HG02970 (cell line): ENCODE data around the gene TPD52L1.

Experiments
- ATAC-seq: cut with Tn5 transposase; IDR thresholded peaks from one replicate; pipeline ENCODE4 v1.9.1; 2021; ENCODE audit warnings: mild to moderate bottlenecking, moderate library complexity, moderate number of reproducible peaks; ENCODE audit not compliant: unreplicated experiment, low FRiP score

The TPD52L1 gene

GRCh38 chr6:125231574-125232343 is 78.2 kb downstream of the TPD52L1 start:
- no peak for ATAC-seq

- ATAC-seq: no peak
These were observed 78.9 kb downstream of the TPD52L1 start for GRCh38 chr6:125232466-125232865.

DNA sequence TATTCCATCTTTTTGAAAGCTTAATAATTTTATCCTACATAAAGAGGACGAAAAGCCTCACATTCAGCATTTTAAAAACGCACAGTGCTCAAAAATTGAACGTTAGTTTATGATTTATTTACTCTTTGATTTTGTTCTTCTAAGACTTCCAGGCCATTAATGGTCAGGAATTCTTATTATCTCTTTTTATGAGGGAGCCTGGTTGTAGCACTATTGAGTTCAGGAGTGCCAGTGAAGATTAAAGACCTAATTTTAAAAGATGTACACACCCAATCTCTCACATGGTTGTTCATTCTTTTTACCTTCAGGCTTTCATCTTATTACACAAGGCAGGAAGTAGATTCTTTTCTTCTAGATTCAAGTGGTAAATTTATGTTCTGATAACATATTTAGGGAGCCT is 79.6 kb downstream of the TPD52L1 start:
- ATAC-seq: no peak

GRCh38 chr6:125236536-125237327 is 83.2 kb downstream of the TPD52L1 start:
- no peak for ATAC-seq

DNA sequence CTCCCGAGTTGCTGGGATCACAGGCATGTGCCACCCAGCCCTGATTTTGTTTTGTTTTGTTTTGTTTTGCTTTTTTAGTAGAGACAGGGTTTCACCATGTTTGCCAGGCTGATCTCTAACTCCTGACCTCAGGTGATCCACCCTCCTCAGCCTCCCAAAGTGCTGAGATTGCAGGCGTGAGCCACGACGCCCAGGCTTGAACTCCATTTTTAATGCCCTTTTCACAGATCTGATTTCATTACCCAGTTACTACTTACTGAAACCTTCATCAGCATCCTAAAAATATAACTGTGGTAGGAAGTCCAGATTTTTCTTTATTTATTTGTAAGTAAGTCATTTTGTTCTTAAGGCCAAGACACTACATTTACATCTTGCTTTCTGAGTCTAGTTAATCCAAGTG is 84.2 kb downstream of the TPD52L1 start:
- no peak for ATAC-seq

DNA sequence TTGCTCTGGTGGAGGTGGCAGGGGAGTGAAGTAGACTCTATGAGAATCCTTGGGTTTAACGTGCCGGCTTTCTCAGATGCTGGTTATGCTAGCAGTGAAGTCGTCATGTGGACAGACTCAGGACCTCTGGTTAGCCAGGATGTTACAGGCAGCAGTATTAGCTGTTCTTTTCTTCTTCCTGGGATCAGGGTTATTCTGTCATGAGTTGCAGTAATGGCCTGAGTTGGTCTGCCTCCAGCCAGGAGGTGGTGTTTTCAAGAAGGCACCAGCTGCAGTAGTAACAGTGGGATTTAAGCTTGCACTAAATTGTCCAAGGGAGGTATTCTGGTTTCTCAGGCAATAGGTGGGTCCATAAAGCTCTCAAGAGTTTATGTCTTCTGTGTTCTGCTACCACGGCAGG is 91.5 kb downstream of the TPD52L1 start:
- ATAC-seq: no peak

DNA sequence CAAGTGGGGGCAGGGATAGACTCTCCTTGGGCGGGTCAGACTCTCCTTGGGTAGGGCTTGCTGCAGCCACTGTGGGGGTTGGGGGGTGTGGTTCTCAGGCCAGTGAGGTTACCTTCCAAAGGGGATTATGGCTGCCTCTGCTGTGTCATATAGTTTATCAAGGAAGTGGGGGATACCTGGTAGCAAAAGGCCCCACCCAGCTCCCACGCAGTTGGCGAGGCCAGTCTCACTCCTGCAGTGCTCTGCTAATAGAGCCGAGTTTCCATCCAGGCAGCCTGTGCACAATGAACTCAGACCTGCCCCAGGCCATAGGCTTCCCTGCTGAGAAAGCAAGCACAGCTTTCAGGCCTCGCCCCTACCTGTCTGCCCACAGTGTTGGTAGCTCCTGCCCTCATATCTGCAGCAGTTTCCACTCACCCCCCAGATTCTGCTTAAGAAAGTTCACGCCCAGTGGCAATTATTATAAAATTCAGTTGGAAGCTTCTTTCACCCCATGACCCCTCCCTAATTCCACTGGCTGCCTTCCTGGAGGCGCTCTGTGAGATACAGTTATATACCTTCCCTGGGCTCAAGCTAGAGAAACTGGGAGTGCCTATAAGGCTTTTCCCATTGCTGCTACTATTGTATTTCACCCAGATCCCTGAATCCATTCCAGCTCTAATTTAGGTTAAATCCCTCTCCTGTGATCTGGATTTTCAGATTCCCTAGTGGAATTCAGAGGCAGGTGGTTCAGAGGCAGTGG is 92.1 kb downstream of the TPD52L1 start:
- ATAC-seq: no peak

GRCh38 chr6:125246566-125246965 is 93.0 kb downstream of the TPD52L1 start:
- no peak for ATAC-seq

- ATAC-seq: no peak
These were observed 94.6 kb downstream of the TPD52L1 start for GRCh38 chr6:125248136-125248535.

DNA sequence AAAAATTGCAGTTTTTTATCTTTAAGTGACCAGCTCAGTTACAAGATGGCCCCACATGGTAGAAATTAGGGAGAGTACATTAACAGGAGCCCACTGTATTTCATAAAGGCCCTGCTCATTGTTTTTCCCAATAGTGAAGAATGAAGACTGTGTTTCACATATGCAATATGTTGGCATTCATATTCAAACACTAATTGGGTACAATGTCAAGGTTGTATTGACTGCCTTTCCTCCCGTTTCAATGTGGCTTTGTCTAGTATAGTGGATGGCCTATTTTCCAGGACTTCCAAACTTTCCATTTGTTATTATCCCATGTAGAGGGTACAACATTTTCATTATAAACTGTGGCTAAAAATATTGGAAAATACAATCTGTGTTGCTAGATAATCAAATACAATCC is 96.9 kb downstream of the TPD52L1 start:
- ATAC-seq: no peak

- ATAC-seq: no peak
These were observed 98.1 kb downstream of the TPD52L1 start for GRCh38 chr6:125251516-125252220.

- no peak for ATAC-seq
These were observed 99.3 kb downstream of the TPD52L1 start for GRCh38 chr6:125252891-125253290.

- ATAC-seq: no peak
These were observed 100.3 kb downstream of the TPD52L1 start for GRCh38 chr6:125253881-125254280.

- ATAC-seq: no peak
These were observed 100.7 kb downstream of the TPD52L1 start for GRCh38 chr6:125254321-125254720.

- ATAC-seq: no peak
These were observed 101.6 kb downstream of the TPD52L1 start for GRCh38 chr6:125255201-125255600.

GRCh38 chr6:125257351-125257750 is 103.8 kb downstream of the TPD52L1 start:
- ATAC-seq: no peak

DNA sequence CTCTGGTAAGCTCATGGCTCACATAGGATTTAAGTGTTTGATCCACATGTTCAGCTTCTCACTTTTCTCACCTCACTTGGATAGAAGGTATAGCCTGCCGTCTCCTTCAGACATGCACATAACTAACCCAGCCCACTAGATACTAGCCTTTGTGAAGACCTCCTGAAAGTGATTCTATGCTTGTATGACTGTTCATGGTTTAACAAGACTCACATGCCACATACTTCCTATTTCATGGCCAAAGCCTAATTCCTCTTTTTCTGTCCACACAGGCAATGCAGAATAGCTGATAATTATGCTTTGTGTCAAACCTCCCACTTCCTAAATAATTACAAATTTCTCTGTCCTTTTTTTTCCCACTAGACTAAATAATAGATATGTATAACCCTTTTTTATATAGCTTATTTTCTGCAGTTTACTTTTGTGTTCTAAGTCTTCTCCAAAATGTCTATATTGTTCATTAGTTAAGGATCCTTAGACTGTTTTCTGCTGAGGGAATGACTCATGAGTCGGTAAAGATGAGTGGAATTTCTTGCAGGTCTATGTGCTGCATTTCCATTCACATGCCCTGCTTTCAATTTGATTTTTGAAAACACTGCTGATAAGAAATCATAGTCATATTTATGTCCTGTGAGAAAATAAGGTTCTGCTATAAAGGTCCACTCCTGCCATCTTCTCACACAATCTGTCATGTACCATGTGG is 105.2 kb downstream of the TPD52L1 start:
- no peak for ATAC-seq

DNA sequence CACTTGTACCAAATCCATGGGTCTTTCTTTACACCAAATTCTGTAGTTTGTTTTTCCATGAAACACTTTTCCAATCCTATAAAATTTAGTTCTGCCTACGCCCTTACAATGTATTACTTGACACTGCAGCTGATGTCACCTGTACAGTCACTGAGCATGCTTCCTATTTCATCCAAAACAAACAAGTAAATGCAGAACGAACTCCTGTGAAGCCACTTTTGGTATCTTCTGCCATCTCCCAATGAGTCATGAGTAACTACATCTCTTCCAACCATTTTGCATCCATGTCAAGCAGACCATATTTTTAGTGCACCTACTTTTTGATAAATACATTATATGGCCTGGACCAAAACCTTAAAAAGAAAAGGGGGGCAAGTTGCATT is 105.8 kb downstream of the TPD52L1 start:
- ATAC-seq: no peak

GRCh38 chr6:125262016-125263013 is 108.7 kb downstream of the TPD52L1 start:
- no peak for ATAC-seq
